B cell (primary cell): Measurements from ENCODE around the gene GIGYF2.

Experiments
- EZH2 ChIP-seq: IDR thresholded peaks from 2 replicates; pipeline ENCODE4 v1.6.1; 2012; ENCODE audit warnings: borderline replicate concordance, low read depth, mild to moderate bottlenecking, moderate library complexity, low read length; ENCODE audit not compliant: insufficient read depth, poor library complexity, severe bottlenecking
- TF ChIP-seq, protein P1 (sequence below): fragments of 200-600 bp; IDR thresholded peaks from one replicate; pipeline ENCODE4 v1.8.0; 2022; ENCODE audit warnings: antibody characterized with exemption, mild to moderate bottlenecking

DNA sequence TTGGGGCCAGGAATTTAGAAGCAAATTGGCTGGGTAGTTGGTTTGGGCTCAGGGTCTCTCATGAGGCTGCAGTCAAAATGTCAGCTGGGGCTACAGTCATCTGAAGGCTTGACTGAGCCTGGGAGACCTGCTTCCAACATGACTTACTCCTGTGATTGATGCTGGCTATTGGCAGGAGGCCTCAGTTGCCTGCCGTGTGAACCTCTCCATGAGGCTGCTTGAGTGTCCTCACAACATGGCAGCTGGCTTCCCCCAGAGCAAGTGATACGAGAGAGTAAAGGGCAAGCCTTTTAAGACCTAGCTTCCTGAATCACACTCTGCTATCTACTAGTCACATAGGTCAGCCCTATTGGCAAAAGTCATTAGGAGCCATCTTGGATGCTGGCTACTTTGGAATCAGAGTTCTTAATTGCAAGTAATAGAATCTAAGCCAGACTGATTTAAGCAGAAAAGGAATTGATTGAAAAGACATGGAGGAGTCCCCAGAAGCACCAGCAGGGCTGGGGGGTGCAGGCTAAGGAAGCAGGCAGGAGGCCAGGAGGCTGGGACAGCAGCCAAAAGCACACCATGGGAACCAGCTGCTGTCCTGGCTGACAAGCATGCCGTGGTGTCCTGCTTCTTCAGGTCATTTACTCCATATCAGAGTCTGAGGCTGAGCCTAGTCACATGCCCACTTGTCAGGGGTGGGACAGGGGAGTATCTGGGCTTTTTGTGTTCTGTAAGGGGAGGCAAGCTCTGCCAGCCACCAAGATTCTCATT is 7.8 kb upstream of the GIGYF2 start:
- TF ChIP-seq, protein P1, sequence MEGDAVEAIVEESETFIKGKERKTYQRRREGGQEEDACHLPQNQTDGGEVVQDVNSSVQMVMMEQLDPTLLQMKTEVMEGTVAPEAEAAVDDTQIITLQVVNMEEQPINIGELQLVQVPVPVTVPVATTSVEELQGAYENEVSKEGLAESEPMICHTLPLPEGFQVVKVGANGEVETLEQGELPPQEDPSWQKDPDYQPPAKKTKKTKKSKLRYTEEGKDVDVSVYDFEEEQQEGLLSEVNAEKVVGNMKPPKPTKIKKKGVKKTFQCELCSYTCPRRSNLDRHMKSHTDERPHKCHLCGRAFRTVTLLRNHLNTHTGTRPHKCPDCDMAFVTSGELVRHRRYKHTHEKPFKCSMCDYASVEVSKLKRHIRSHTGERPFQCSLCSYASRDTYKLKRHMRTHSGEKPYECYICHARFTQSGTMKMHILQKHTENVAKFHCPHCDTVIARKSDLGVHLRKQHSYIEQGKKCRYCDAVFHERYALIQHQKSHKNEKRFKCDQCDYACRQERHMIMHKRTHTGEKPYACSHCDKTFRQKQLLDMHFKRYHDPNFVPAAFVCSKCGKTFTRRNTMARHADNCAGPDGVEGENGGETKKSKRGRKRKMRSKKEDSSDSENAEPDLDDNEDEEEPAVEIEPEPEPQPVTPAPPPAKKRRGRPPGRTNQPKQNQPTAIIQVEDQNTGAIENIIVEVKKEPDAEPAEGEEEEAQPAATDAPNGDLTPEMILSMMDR: no peak
- no peak for TF ChIP-seq EZH2
